ENCODE data around the gene DAPK2.

Gene DAPK2

GRCh38 chr15:64006642-64007041 lies 39.6 kb downstream of the DAPK2 start:
- Histone ChIP-seq H3K4me2 (ENCODE audit: low read length) (no peak overlapping the region), H3K4me3 (ENCODE audit: low read length) (no peak overlapping the region), H3K27me3 (ENCODE audit: low read depth, low read length) (no peaks in the 10 kb centered on the region), H2AFZ (ENCODE audit: low read depth, low read length) (no peak overlapping the region), H3K36me3 (replicated peaks; ENCODE audit: low read depth, low read length) (peaks cover 3% of the 10 kb centered on the region), H3K9me3 (ENCODE audit: insufficient read depth, low read length) (no peaks in the 10 kb centered on the region), H3K27ac (ENCODE audit: low read length) (no peak overlapping the region), H3K4me1 (ENCODE audit: low read length) (peaks cover 49% of the 10 kb centered on the region), H3K79me2 (ENCODE audit: low read length) (peaks cover 2% of the 10 kb centered on the region; the same call in 1 of the 2 replicates), H3K9ac (ENCODE audit: low read length) (no peak overlapping the region), H4K20me1 (ENCODE audit: insufficient read depth, low read length) (no peaks in the 10 kb centered on the region)
- no peak for TF ChIP-seq EZH2phosphoT487 (IDR thresholded peaks at IDR 0.05; ENCODE audit: low read depth)
- TF ChIP-seq CTCF (IDR thresholded peaks at IDR 0.05; ENCODE audit: low read depth, low read length): no peak

GRCh38 chr15:64004587-64004986 lies 41.7 kb downstream of the DAPK2 start:
- H3K4me1 ChIP-seq (ENCODE audit: low read length): peaks cover 30% of the 10 kb centered on the region
- no peaks in the 10 kb centered on the region for H3K79me2 ChIP-seq (ENCODE audit: low read length)
- TF ChIP-seq CTCF (IDR thresholded peaks at IDR 0.05; ENCODE audit: low read depth, low read length) (no peak), EZH2phosphoT487 (IDR thresholded peaks at IDR 0.05; ENCODE audit: low read depth) (no peak)
- no peak overlapping the region for H3K4me2 ChIP-seq (ENCODE audit: low read length)
- no peak overlapping the region for H3K4me3 ChIP-seq (ENCODE audit: low read length)
- no peaks in the 10 kb centered on the region for H4K20me1 ChIP-seq (ENCODE audit: insufficient read depth, low read length)
- H3K27ac ChIP-seq (ENCODE audit: low read length): no peak overlapping the region
- H3K9me3 ChIP-seq (ENCODE audit: insufficient read depth, low read length): no peaks in the 10 kb centered on the region
- no peak overlapping the region for H3K9ac ChIP-seq (ENCODE audit: low read length)
- H3K27me3 ChIP-seq (ENCODE audit: low read depth, low read length): no peaks in the 10 kb centered on the region
- peaks cover 3% of the 10 kb centered on the region for H3K36me3 ChIP-seq (replicated peaks; ENCODE audit: low read depth, low read length)
- H2AFZ ChIP-seq (ENCODE audit: low read depth, low read length): no peak overlapping the region

GRCh38 chr15:64004056-64004455 lies 42.2 kb downstream of the DAPK2 start:
- Histone ChIP-seq H3K36me3 (replicated peaks; ENCODE audit: low read depth, low read length) (peaks cover 3% of the 10 kb centered on the region), H3K9me3 (ENCODE audit: insufficient read depth, low read length) (no peaks in the 10 kb centered on the region), H3K4me3 (ENCODE audit: low read length) (no peak overlapping the region), H4K20me1 (ENCODE audit: insufficient read depth, low read length) (no peaks in the 10 kb centered on the region), H2AFZ (ENCODE audit: low read depth, low read length) (no peak overlapping the region), H3K27me3 (ENCODE audit: low read depth, low read length) (no peaks in the 10 kb centered on the region), H3K79me2 (ENCODE audit: low read length) (no peaks in the 10 kb centered on the region), H3K4me1 (ENCODE audit: low read length) (peaks cover 30% of the 10 kb centered on the region), H3K9ac (ENCODE audit: low read length) (no peak overlapping the region), H3K27ac (ENCODE audit: low read length) (no peak overlapping the region), H3K4me2 (ENCODE audit: low read length) (no peak overlapping the region)
- no peak for TF ChIP-seq CTCF (IDR thresholded peaks at IDR 0.05; ENCODE audit: low read depth, low read length)
- TF ChIP-seq EZH2phosphoT487 (IDR thresholded peaks at IDR 0.05; ENCODE audit: low read depth): no peak

- Histone ChIP-seq H3K9ac (ENCODE audit: low read length) (no peak overlapping the region), H3K36me3 (replicated peaks; ENCODE audit: low read depth, low read length) (peaks cover 3% of the 10 kb centered on the region), H2AFZ (ENCODE audit: low read depth, low read length) (no peak overlapping the region), H3K4me1 (ENCODE audit: low read length) (peaks cover 30% of the 10 kb centered on the region), H3K27ac (ENCODE audit: low read length) (no peak overlapping the region), H4K20me1 (ENCODE audit: insufficient read depth, low read length) (no peaks in the 10 kb centered on the region), H3K4me2 (ENCODE audit: low read length) (no peak overlapping the region), H3K4me3 (ENCODE audit: low read length) (no peak overlapping the region), H3K79me2 (ENCODE audit: low read length) (no peaks in the 10 kb centered on the region), H3K9me3 (ENCODE audit: insufficient read depth, low read length) (no peaks in the 10 kb centered on the region), H3K27me3 (ENCODE audit: low read depth, low read length) (no peaks in the 10 kb centered on the region)
- no peak for TF ChIP-seq EZH2phosphoT487 (IDR thresholded peaks at IDR 0.05; ENCODE audit: low read depth)
- no peak for TF ChIP-seq CTCF (IDR thresholded peaks at IDR 0.05; ENCODE audit: low read depth, low read length)
Observed at GRCh38 chr15:64003182-64003581, 43.1 kb downstream of the DAPK2 start.

Measured in OCI-LY3 (cell line).